Thyroid gland (tissue), 4 donors: Measurements from ENCODE around the gene PSME1. TPM values are rescaled to one million over a fixed set of nuclear protein-coding genes. Genes with fewer than 3 reads are reported as not detected.

Experiments
- DNase-seq, 2 donors: peaks; one replicate each; pipeline ENCODE4 v3.0.0-alpha.2; 2019
- H3K27ac ChIP-seq, 3 donors: fragments of 200-600 bp; sonication (generic); 1 replicate in 2 of 3; 2 replicates in 1 of 3; pipeline ENCODE4 v1.5.1; 2016 to 2019; ENCODE audit warnings: mild to moderate bottlenecking in 1 of 3, moderate library complexity in 1 of 3
- H3K27me3 ChIP-seq: fragments of 200-600 bp; sonication (generic); one replicate; pipeline ENCODE4 v1.5.1; 2019
- H3K36me3 ChIP-seq, 2 donors: fragments of 200-600 bp; sonication (generic); one replicate each; pipeline ENCODE4 v1.5.1; 2016 to 2019
- H3K4me1 ChIP-seq, 2 donors: fragments of 200-600 bp; sonication (generic); one replicate each; pipeline ENCODE4 v1.5.1; 2017 to 2019
- H3K4me3 ChIP-seq, 3 donors: fragments of 200-600 bp; sonication (generic); replicated peaks in 1 of 3; 1 replicate in 2 of 3; 2 replicates in 1 of 3; pipeline ENCODE4 v1.5.1; 2016; ENCODE audit warnings: mild to moderate bottlenecking in 1 of 3
- H3K9me3 ChIP-seq: fragments of 200-600 bp; sonication (generic); one replicate; pipeline ENCODE4 v1.5.1; 2017
- POLR2A ChIP-seq, 2 donors: fragments of 450-650 bp; IDR thresholded peaks; one replicate each; pipeline ENCODE4 v1.6.1; 2017; ENCODE audit warnings: antibody characterized with exemption in 2 of 2, mild to moderate bottlenecking in 2 of 2, moderate library complexity in 1 of 2
- WGBS, 2 donors: methylation state at CpG; one replicate each; pipeline ENCODE4 v1.1.5; 2017; 5-methylcytosine and 5-hydroxymethylcytosine counted together
- intact Hi-C: fragments of 100-400 bp; cut with DNase I; formaldehyde crosslinking; loops from one replicate; pipeline ENCODE4 v1.15.1; 2023
- total RNA-seq, 4 donors: library from RNA; depleted of rRNA; stranded (reverse); fragments of >200 nt; gene quantifications; one replicate each; pipeline ENCODE4 v1.2.3, GENCODE V29; 2016
- TF ChIP-seq, protein P1 (sequence below), 6 experiments: fragments of 200-600 bp in 3 of 6; fragments of 450-650 bp in 3 of 6; sonication (generic) in 3 of 6; IDR thresholded peaks; one replicate each; pipeline ENCODE4 v1.5.1; 2016 to 2019; ENCODE audit warnings: antibody characterized with exemption in 6 of 6, mild to moderate bottlenecking in 2 of 6, inconsistent platforms in 1 of 6, moderate library complexity in 1 of 6

PSME1 gene
- total RNA-seq, 4 donors from 2014 or later = 117 to 193 (median 186) TPM

DNA sequence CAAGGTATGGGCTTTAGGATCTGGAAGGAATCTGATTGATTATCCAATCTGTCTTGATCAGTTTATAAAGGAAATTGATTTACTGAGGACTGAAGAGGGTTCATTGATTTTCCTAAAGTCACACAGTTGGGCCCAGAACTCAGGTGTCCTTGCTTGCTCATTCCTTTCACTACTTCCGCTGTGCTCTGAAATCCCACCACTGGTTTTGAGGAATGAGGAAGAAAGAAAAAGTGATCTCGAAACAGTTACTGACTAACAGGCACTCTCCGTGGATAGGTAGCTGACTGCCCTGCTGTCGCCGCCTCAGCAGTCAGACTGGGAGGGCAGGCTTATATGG lies 5.6 kb upstream of the PSME1 start, which contains the start of gene FITM1:
Gene FITM1, plus strand, starts transcription at position 280 of the 337 bp plus-strand sequence. CDS start 905 bp downstream, outside the sequence.
- TF ChIP-seq, protein P1, sequence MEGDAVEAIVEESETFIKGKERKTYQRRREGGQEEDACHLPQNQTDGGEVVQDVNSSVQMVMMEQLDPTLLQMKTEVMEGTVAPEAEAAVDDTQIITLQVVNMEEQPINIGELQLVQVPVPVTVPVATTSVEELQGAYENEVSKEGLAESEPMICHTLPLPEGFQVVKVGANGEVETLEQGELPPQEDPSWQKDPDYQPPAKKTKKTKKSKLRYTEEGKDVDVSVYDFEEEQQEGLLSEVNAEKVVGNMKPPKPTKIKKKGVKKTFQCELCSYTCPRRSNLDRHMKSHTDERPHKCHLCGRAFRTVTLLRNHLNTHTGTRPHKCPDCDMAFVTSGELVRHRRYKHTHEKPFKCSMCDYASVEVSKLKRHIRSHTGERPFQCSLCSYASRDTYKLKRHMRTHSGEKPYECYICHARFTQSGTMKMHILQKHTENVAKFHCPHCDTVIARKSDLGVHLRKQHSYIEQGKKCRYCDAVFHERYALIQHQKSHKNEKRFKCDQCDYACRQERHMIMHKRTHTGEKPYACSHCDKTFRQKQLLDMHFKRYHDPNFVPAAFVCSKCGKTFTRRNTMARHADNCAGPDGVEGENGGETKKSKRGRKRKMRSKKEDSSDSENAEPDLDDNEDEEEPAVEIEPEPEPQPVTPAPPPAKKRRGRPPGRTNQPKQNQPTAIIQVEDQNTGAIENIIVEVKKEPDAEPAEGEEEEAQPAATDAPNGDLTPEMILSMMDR (IDR thresholded peaks at IDR 0.05) = no peak
- no peak for TF ChIP-seq POLR2A (IDR thresholded peaks at IDR 0.05)
- no peaks in the 10 kb centered on the region for H3K27me3 ChIP-seq
- no peak for DNase-seq
- WGBS, 2 donors = 96% methylated on average over 5 of the region's 5 CpGs
- H3K4me3 ChIP-seq = no peak within 1 kb of the TSS
- peaks cover 1 to 4% of the 10 kb centered on the region in 2 donors for H3K4me1 ChIP-seq
- intact Hi-C loops = no loop called here
- H3K27ac ChIP-seq = peak within 1 kb of the TSS in 2 of 3 donors; percentile 16 to 56
- H3K36me3 ChIP-seq = no peaks in the 10 kb centered on the region
- no peaks in the 10 kb centered on the region for H3K9me3 ChIP-seq

DNA sequence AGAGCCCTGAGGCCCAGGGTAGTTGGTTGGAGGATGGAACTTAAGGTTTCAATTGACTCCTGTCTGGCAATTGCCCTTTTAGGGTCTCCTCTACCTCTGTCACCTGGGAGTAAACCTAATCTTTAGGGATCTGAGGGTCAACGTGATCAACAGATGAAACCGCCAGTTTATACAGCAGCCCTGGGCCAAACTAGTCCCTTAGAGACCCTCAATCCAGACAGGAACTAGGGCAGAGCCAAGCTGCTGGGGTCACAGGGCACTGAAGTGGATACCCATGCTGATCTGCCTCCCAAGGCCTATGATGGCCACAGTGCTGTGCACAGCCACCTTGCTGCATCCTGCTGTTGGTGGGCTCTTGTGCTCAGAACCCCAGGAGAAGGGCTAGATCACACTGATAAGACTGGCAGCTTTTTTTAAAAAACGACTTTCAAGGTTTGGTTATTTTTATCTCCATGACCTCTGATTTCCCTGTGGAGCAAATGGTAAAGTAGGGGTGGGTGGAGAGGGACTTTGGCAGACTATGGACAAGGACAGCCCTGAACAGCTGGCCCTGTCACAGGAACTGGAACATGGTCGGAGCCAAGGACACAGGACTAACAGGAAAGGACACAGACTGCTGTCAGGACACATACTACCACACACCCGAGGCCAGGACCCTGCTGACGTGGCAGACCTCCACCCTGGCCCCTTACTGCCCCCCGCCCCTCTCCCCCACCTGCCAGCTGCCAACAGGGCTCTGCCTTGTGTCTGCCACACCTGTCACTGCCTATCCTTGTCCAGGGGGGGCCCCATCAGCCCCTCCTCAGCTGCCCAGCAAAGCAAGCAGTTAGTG lies 5.1 kb upstream of the PSME1 start:
- peaks cover 4 to 7% of the 10 kb centered on the region in 2 donors for H3K4me1 ChIP-seq
- H3K27ac ChIP-seq = peak overlapping the region in 2 of 3 donors; percentile 16 to 56
- no peaks in the 10 kb centered on the region for H3K36me3 ChIP-seq
- DNase-seq = peak in 1 of 2 donors; percentile 8
- TF ChIP-seq, protein P1 (IDR thresholded peaks at IDR 0.05) = no peak
- no peaks in the 10 kb centered on the region for H3K27me3 ChIP-seq
- intact Hi-C loops = no loop called here
- H3K9me3 ChIP-seq = no peaks in the 10 kb centered on the region
- no peak overlapping the region for H3K4me3 ChIP-seq
- 55 to 66% methylated on average over 4 to 5 of the region's 7 CpGs for WGBS, 2 donors

DNA sequence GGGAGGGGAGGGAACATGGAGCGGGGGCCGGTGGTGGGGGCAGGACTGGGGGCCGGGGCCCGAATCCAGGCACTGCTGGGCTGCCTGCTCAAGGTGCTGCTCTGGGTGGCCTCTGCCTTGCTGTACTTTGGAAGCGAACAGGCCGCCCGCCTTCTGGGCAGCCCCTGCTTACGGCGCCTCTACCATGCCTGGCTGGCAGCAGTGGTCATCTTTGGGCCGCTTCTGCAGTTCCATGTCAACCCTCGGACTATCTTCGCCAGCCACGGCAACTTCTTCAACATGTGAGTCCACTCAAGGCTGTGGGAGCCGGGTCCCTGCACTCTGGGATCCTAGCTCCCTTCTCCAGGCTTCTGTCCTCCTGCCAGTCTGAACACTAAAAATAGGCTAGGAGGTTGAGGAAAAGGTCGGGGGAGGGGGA lies 4.4 kb upstream of the PSME1 start:
- H3K36me3 ChIP-seq = no peaks in the 10 kb centered on the region
- TF ChIP-seq, protein P1 (IDR thresholded peaks at IDR 0.05) = no peak
- no peak for TF ChIP-seq POLR2A (IDR thresholded peaks at IDR 0.05)
- intact Hi-C loops = no loop called here
- H3K4me3 ChIP-seq = no peak overlapping the region
- peak overlapping the region in 2 of 3 donors; percentile 16 to 56 for H3K27ac ChIP-seq
- H3K4me1 ChIP-seq = peaks cover 5 to 7% of the 10 kb centered on the region in 2 donors
- no peaks in the 10 kb centered on the region for H3K9me3 ChIP-seq
- 84 to 90% methylated on average over 6 to 15 of the region's 15 CpGs for WGBS, 2 donors
- H3K27me3 ChIP-seq = no peaks in the 10 kb centered on the region
- no peak for DNase-seq

DNA sequence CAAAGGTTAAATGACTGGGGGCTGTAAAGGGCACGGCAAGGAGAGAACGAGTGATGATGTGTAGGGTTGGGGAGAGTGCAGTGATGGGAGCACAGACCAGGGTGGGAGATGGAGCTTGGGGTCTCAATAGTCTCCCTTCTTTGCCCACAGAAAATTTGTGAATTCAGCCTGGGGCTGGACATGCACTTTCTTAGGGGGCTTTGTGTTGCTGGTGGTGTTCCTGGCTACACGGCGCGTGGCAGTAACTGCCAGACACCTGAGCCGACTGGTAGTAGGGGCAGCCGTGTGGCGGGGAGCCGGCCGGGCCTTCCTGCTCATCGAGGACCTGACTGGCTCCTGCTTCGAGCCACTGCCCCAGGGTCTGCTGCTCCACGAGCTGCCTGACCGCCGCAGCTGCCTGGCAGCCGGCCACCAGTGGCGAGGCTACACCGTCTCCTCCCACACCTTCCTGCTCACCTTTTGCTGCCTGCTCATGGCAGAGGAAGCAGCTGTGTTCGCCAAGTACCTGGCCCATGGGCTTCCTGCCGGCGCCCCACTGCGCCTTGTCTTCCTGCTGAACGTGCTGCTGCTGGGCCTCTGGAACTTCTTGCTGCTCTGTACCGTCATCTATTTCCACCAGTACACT lies 3.8 kb upstream of the PSME1 start:
- DNase-seq = peak; percentile 37 to 67

More for the DNA sequence above, 3.8 kb upstream of the PSME1 start:
- TF ChIP-seq, protein P1 (IDR thresholded peaks at IDR 0.05) = no peak
- no peak for TF ChIP-seq POLR2A (IDR thresholded peaks at IDR 0.05)
- WGBS, 2 donors = 57 to 60% methylated on average over 18 to 23 of the region's 24 CpGs
- Histone ChIP-seq H3K27me3 (no peaks in the 10 kb centered on the region), H3K4me3 (no peak overlapping the region), H3K4me1 (peaks cover 11 to 13% of the 10 kb centered on the region in 2 donors), H3K9me3 (no peaks in the 10 kb centered on the region), H3K27ac (peak overlapping the region in 1 of 3 donors; percentile 56), H3K36me3 (no peaks in the 10 kb centered on the region)
- intact Hi-C loops = no loop called here
